ENCODE measurements around the gene MAST1.

DNA sequence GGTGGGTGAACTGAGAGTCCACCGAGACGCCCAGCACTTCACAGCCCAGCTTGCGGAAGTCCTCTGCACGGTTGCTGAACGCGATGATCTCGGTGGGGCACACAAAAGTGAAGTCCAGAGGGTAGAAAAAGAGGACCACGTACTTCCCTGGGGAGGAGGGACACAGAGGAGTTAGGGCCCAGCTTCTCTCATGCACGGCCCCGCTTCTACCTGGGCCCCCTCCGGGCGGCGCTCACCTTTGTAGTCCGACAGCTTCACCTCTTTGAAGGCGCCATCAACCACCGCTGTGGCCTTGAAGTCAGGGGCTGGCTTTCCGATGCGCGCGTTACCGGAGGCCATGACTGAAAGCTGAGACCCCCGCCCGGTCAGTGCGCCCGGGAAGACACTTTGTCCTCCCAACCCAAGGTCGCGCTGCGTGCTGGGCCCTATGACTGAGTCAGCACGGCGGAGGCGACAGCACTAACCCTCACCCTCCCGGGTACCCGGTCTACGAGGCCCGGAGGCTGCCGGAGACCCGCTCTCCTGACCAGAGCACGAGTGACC lies 37.3 kb upstream of the MAST1 start:
- TF ChIP-seq, protein P1, sequence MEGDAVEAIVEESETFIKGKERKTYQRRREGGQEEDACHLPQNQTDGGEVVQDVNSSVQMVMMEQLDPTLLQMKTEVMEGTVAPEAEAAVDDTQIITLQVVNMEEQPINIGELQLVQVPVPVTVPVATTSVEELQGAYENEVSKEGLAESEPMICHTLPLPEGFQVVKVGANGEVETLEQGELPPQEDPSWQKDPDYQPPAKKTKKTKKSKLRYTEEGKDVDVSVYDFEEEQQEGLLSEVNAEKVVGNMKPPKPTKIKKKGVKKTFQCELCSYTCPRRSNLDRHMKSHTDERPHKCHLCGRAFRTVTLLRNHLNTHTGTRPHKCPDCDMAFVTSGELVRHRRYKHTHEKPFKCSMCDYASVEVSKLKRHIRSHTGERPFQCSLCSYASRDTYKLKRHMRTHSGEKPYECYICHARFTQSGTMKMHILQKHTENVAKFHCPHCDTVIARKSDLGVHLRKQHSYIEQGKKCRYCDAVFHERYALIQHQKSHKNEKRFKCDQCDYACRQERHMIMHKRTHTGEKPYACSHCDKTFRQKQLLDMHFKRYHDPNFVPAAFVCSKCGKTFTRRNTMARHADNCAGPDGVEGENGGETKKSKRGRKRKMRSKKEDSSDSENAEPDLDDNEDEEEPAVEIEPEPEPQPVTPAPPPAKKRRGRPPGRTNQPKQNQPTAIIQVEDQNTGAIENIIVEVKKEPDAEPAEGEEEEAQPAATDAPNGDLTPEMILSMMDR (conservative IDR thresholded peaks at IDR 0.05; ENCODE audit: low read depth, low read length) = 0 out of 2 replicates have a peak, but pooled peaks have one; percentile 29
- TF ChIP-seq EZH2 (IDR thresholded peaks at IDR 0.05; ENCODE audit: low read length, unreplicated experiment) = no peak

Data from PC-3 (cell line).